ENCODE results near the gene WDR93. TPM values are rescaled to one million over a fixed set of nuclear protein-coding genes. Genes with fewer than 3 reads are reported as not detected.
A peak's percentile ranks its signal among the peaks of the same experiment; 100 is the strongest.

WDR93 gene
- total RNA-seq, 1 experiment from 2014 or later: not detected

DNA sequence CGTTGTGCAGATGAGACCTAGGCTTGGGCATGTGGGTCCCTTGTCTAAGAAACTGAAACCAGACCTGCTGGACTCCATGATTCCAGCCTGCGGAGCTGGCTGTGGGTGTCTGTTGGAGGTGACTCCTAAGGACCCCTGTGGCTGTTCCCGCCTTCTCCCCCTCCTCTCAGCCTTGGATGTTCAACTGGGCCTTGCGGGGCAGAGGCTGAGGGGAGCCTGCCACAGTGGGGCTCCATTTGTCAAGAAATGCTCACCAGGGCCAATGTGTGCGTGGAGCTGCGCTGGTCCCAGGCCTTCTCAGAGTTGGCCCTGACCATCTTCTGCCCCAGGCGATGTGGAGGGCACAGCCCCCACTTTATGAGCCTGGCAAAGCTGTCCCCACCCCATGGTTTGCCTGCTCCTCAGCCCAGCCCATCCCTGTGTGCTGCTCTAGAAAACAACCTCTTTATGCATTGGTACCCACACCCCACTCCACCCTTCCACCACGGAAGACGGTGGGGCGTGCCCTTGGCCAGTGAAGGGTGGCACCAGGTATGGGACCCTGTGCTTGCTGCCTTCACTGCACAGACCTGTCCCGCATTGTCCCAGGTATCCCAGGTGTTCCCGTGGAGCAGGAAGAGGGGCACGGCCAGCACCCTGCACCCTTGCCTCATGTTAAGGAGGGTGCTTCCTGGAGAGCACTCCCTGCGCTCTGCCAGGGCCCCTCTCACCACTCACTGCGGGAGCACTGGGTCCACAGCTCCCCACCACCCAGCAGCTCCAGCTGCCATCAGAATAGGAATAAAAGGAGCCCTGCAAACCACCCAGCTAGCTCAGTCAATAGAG, 93.5 kb downstream of the WDR93 start:
- H3K27ac Mint-ChIP-seq: peak overlapping the region in 1 of 3 experiments; percentile 94; a peak in 1 of 7 replicates
- no peak overlapping the region for H4K8ac ChIP-seq (replicated peaks; ENCODE audit: insufficient read length, low read depth, low read length)
- no peak overlapping the region for H2BK15ac ChIP-seq (ENCODE audit: low read depth, low read length)
- H3K23ac ChIP-seq (ENCODE audit: insufficient read length, low read depth, low read length): no peak overlapping the region
- no peak overlapping the region for H2AFZ ChIP-seq (ENCODE audit: low read length)
- H3K27me3 Mint-ChIP-seq (ENCODE audit: low read depth): peaks cover 31% of the 10 kb centered on the region
- TF ChIP-seq, protein P1, sequence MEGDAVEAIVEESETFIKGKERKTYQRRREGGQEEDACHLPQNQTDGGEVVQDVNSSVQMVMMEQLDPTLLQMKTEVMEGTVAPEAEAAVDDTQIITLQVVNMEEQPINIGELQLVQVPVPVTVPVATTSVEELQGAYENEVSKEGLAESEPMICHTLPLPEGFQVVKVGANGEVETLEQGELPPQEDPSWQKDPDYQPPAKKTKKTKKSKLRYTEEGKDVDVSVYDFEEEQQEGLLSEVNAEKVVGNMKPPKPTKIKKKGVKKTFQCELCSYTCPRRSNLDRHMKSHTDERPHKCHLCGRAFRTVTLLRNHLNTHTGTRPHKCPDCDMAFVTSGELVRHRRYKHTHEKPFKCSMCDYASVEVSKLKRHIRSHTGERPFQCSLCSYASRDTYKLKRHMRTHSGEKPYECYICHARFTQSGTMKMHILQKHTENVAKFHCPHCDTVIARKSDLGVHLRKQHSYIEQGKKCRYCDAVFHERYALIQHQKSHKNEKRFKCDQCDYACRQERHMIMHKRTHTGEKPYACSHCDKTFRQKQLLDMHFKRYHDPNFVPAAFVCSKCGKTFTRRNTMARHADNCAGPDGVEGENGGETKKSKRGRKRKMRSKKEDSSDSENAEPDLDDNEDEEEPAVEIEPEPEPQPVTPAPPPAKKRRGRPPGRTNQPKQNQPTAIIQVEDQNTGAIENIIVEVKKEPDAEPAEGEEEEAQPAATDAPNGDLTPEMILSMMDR (conservative IDR thresholded peaks at IDR 0.05): no peak
- H3K27ac ChIP-seq (ENCODE audit: insufficient read length, low read depth, low read length): no peak overlapping the region
- no peak overlapping the region; the same call in 1 of the 2 replicates for H3K14ac ChIP-seq (ENCODE audit: insufficient read depth, low read length)
- H3K4ac ChIP-seq (ENCODE audit: low read depth, low read length): no peak overlapping the region
- no peak overlapping the region for H2BK20ac ChIP-seq (ENCODE audit: low read depth, low read length, poor library complexity, severe bottlenecking)
- no peak overlapping the region for H2BK5ac ChIP-seq (ENCODE audit: insufficient read length, low read length)
- no peak overlapping the region for H2BK120ac ChIP-seq (ENCODE audit: low read depth, low read length, poor library complexity, severe bottlenecking)
- peaks cover 9 to 12% of the 10 kb centered on the region in 2 experiments for H3K9me3 Mint-ChIP-seq
- no peak overlapping the region for H2AK5ac ChIP-seq (ENCODE audit: insufficient read length, low read length)
- H3K27me3 ChIP-seq (ENCODE audit: insufficient read depth, low read length): no peaks in the 10 kb centered on the region
- no CpG with 5 or more reads among the region's 15 CpGs for WGBS (ENCODE audit: extremely low coverage, insufficient read length, low lambda C conversion rate)
- H3K23me2 ChIP-seq (ENCODE audit: insufficient read length, low read depth, low read length, poor library complexity, severe bottlenecking): no peaks in the 10 kb centered on the region
- H3K4me1 Mint-ChIP-seq: peaks cover 21 to 24% of the 10 kb centered on the region in 2 experiments
- H4K20me1 ChIP-seq (ENCODE audit: control insufficient read depth, insufficient read depth, insufficient read length): no peaks in the 10 kb centered on the region
- peak overlapping the region in 1 of 2 experiments; percentile 29; a peak in 1 of 5 replicates for H3K4me3 Mint-ChIP-seq
- no peaks in the 10 kb centered on the region for H3K9me3 ChIP-seq (ENCODE audit: control insufficient read depth, low read depth, low read length)
- no peak overlapping the region for H3K18ac ChIP-seq (ENCODE audit: insufficient read length, low read depth, low read length)
- H3T11ph ChIP-seq (ENCODE audit: low read length): no peak overlapping the region
- no peak overlapping the region for H3K4me2 ChIP-seq (ENCODE audit: insufficient read depth, insufficient read length, low read length)
- peaks cover 6% of the 10 kb centered on the region for H3K4me1 ChIP-seq (ENCODE audit: insufficient read depth, low read length)
- no peak overlapping the region for H3K9ac ChIP-seq (ENCODE audit: extremely low read depth, insufficient read length, low read length)
- H3K79me1 ChIP-seq (ENCODE audit: insufficient read depth, low read depth, low read length, poor library complexity, severe bottlenecking): no peaks in the 10 kb centered on the region
- H3K36me3 Mint-ChIP-seq (ENCODE audit: insufficient read depth in 1 of 3, low read depth in 3 of 3): peaks cover 4 to 9% (median 5%) of the 10 kb centered on the region in 3 experiments; a peak in 5 of 7 replicates
- H2BK12ac ChIP-seq (ENCODE audit: insufficient read length, low read depth, low read length): no peak overlapping the region
- no peak overlapping the region for H4K91ac ChIP-seq (ENCODE audit: insufficient read length, low read depth, low read length)
- H3K56ac ChIP-seq (ENCODE audit: insufficient read length, low read depth, low read length): no peak overlapping the region
- no peak overlapping the region for H4K5ac ChIP-seq (ENCODE audit: insufficient read length, low read depth, low read length)
- no peaks in the 10 kb centered on the region for H3K79me2 ChIP-seq (ENCODE audit: insufficient read depth, low read length)
- peak; percentile 25 for DNase-seq
